Small intestine (tissue), 7 donors: ENCODE results near the gene GATA1. TPM values are rescaled to one million over a fixed set of nuclear protein-coding genes. Genes with fewer than 3 reads are reported as not detected.

ENCODE experiments used
- DNase-seq, 2 donors: peaks; one replicate each; pipeline versions ENCODE4 v3.0.0 to v3.0.0-alpha.2; 2013
- FAIRE-seq: peaks from 2 replicates; lab custom pipeline; 2012; peaks lifted over from hg19 to GRCh38; lab: Jason Lieb, UNC
- H3K27ac ChIP-seq, 3 donors: one replicate each; pipeline ENCODE4 v1.5.1; 2013; ENCODE audit warnings: low read length in 2 of 3, mild to moderate bottlenecking in 2 of 3, control low read depth in 1 of 3, inconsistent platforms in 1 of 3, low read depth in 1 of 3, moderate library complexity in 1 of 3
- H3K27me3 ChIP-seq, 3 donors: one replicate each; pipeline ENCODE4 v1.6.1; 2013; ENCODE audit warnings: low read length in 3 of 3, inconsistent platforms in 1 of 3; ENCODE audit not compliant: control insufficient read depth in 3 of 3, insufficient read depth in 3 of 3
- H3K36me3 ChIP-seq, 3 donors: one replicate each; pipeline ENCODE4 v1.6.1; 2013; ENCODE audit warnings: low read length in 3 of 3, inconsistent platforms in 1 of 3, low read depth in 1 of 3, mild to moderate bottlenecking in 1 of 3, moderate library complexity in 1 of 3; ENCODE audit not compliant: control insufficient read depth in 3 of 3, insufficient read depth in 2 of 3
- H3K4me1 ChIP-seq, 3 donors: one replicate each; pipeline ENCODE4 v1.6.1; 2013; ENCODE audit warnings: low read length in 2 of 3, inconsistent platforms in 1 of 3, low read depth in 1 of 3, mild to moderate bottlenecking in 1 of 3, moderate library complexity in 1 of 3; ENCODE audit not compliant: control insufficient read depth in 3 of 3, insufficient read depth in 2 of 3
- H3K4me3 ChIP-seq, 3 donors: one replicate each; pipeline ENCODE4 v1.5.1; 2013; ENCODE audit warnings: low read length in 3 of 3, control low read depth in 1 of 3, inconsistent platforms in 1 of 3, low read depth in 1 of 3, mild to moderate bottlenecking in 1 of 3, moderate library complexity in 1 of 3
- H3K9me3 ChIP-seq, 2 donors: one replicate each; pipeline ENCODE4 v1.6.1; 2013; ENCODE audit warnings: low read depth in 1 of 2, low read length in 1 of 2; ENCODE audit not compliant: control insufficient read depth in 2 of 2, insufficient read depth in 1 of 2
- WGBS, 3 donors: extraction: QIAGEN DNeasy Blood & Tissue Kit; methylation state at CpG; one replicate each; pipeline ENCODE4 v1.1.7; 2013; 5-methylcytosine and 5-hydroxymethylcytosine counted together
- polyA plus RNA-seq, 4 donors: library from polyadenylated mRNA; stranded (reverse) in 3 of 4; unstranded in 1 of 4; fragments of 200-250 nt in 3 of 4; fragments of 120-200 nt in 1 of 4; gene quantifications; one replicate each; pipeline versions ENCODE4 v1.2.1 to v1.2.3, GENCODE V29; 2013
- donor health status: healthy with polysubstance abuse.
- donor health status: control.
- donor health status: control.
- donor health status: Bipolar disorder and iron deficiency.
- donor health status: healthy.

GATA1 gene
- polyA plus RNA-seq, 4 donors, result 0.09 to 0.32 TPM; not detected in 2

DNA sequence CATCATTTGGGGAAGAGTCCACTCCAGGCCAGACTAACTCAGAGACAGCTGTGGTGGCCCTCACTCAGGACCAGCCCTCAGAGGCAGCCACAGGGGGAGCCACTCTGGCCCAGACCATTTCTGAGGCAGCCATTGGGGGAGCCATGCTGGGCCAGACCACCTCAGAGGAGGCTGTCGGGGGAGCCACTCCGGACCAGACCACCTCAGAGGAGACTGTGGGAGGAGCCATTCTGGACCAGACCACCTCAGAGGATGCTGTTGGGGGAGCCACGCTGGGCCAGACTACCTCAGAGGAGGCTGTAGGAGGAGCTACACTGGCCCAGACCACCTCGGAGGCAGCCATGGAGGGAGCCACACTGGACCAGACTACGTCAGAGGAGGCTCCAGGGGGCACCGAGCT is 36.7 kb downstream of the GATA1 start:
- no peak overlapping the region for H3K27ac ChIP-seq
- no peak overlapping the region for H3K4me3 ChIP-seq
- DNase-seq, result no peak
- WGBS, 3 donors, result 81 to 86% (median 83%) methylated on average over 5 to 6 of the region's 6 CpGs
- no peak for FAIRE-seq
- no peaks in the 10 kb centered on the region for H3K4me1 ChIP-seq
- H3K9me3 ChIP-seq, result peaks cover 0 to 5% of the 10 kb centered on the region in 2 donors
- peaks cover 0 to 18% (median 2%) of the 10 kb centered on the region in 3 donors for H3K27me3 ChIP-seq
- peaks cover 0 to 55% (median 2%) of the 10 kb centered on the region in 3 donors for H3K36me3 ChIP-seq

- DNase-seq (no peak), FAIRE-seq (no peak)
- WGBS, 3 donors, result 88 to 100% (median 92%) methylated on average over 5 to 8 of the region's 8 CpGs
- Histone ChIP-seq H3K36me3 (peaks cover 0 to 45% (median 2%) of the 10 kb centered on the region in 3 donors), H3K27me3 (peaks cover 0 to 18% (median 2%) of the 10 kb centered on the region in 3 donors), H3K4me1 (no peaks in the 10 kb centered on the region), H3K4me3 (no peak overlapping the region), H3K27ac (no peak overlapping the region), H3K9me3 (peaks cover 0 to 5% of the 10 kb centered on the region in 2 donors)
These were observed 37.7 kb downstream of the GATA1 start for GRCh38 chrX:48824066-48824465.

DNA sequence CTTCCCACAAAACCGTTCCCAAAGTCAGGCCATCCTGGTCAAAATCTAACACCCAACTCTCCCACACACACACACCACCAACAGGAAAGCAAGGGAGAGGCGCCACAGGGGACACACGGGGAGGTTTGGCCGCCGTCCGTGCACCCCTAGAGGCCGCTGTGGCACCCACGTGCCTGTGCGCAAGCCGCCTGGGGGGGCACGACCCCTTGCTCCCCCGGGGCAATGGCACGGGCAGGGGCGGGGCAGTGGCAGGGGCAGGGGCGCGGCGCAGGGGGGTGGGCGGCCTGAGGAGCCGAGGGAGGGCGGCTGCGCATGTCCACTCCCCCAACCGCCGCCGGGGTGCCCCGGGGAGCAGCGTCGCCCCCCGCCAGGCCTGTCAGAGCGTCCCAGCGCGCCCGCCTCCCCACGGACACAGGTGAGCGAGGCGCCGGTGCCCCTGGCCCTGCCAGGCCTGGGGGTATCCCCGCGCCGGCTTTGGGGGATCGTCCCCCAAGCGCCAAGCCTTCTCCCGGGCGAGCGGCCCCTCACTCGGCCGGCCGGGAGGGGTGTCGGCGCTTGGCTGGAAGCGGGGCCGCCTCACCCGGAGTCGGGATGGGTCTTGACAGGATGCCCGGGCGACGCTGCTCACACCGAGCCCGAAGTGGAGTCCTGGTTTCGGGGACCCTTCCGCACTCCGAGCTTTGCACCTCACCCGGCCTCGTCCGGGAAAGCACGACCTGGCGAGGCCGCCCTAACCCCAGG is 39.9 kb downstream of the GATA1 start, which contains the start of gene ERAS:
ERAS (plus strand) TSS at position 379 of the 741 bp plus-strand sequence. CDS start 2,611 bp downstream, outside the sequence.
- DNase-seq (no peak), FAIRE-seq (no peak)
- Histone ChIP-seq H3K4me1 (no peaks in the 10 kb centered on the region), H3K4me3 (no peak within 1 kb of the TSS), H3K27me3 (peaks cover 0 to 22% (median 2%) of the 10 kb centered on the region in 3 donors), H3K36me3 (peaks cover 0 to 38% (median 2%) of the 10 kb centered on the region in 3 donors), H3K27ac (no peak within 1 kb of the TSS), H3K9me3 (peaks cover 0 to 5% of the 10 kb centered on the region in 2 donors)
- 42 to 83% (median 73%) methylated on average over 12 to 67 of the region's 67 CpGs for WGBS, 3 donors

- DNase-seq (no peak), FAIRE-seq (no peak)
- Histone ChIP-seq H3K4me3 (no peak overlapping the region), H3K9me3 (peaks cover 0 to 5% of the 10 kb centered on the region in 2 donors), H3K36me3 (peaks cover 0 to 35% (median 2%) of the 10 kb centered on the region in 3 donors), H3K4me1 (no peaks in the 10 kb centered on the region), H3K27me3 (peaks cover 4 to 26% (median 4%) of the 10 kb centered on the region in 3 donors), H3K27ac (no peak overlapping the region)
- WGBS, 3 donors, result 27 to 80% (median 80%) methylated on average over 24 to 73 of the region's 73 CpGs
These were observed 40.7 kb downstream of the GATA1 start for GRCh38 chrX:48826876-48827653.

DNA sequence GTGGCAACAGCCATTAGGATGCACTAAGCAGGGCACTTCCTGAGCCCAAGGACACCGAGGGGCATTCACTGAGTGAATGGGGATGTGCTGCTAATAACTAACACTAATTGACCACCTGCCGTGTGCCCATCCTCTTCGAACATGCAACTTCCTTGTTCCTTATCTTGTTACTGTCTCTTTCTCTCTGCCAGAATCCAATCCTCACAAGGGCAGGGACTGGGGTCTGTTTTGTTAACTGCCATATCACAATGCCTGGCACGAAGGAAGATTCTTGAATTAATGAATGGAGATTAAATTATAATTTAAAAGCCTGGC is 41.2 kb downstream of the GATA1 start:
- Histone ChIP-seq H3K27ac (no peak overlapping the region), H3K4me1 (no peaks in the 10 kb centered on the region), H3K36me3 (peaks cover 0 to 32% (median 2%) of the 10 kb centered on the region in 3 donors), H3K9me3 (peaks cover 0 to 5% of the 10 kb centered on the region in 2 donors), H3K4me3 (no peak overlapping the region), H3K27me3 (peaks cover 4 to 29% (median 4%) of the 10 kb centered on the region in 3 donors)
- DNase-seq (no peak), FAIRE-seq (no peak)
- WGBS, 3 donors, result 44 to 71% (median 52%) methylated on average over 4 of the region's 4 CpGs

- H3K9me3 ChIP-seq, result peaks cover 0 to 5% of the 10 kb centered on the region in 2 donors
- WGBS, 3 donors, result 84 to 91% (median 87%) methylated on average over 22 to 24 of the region's 24 CpGs
- H3K4me1 ChIP-seq, result no peaks in the 10 kb centered on the region
- FAIRE-seq (no peak), DNase-seq (no peak)
- H3K36me3 ChIP-seq, result peaks cover 0 to 16% (median 2%) of the 10 kb centered on the region in 3 donors
- H3K27ac ChIP-seq, result no peak overlapping the region
- H3K27me3 ChIP-seq, result peaks cover 4 to 33% (median 7%) of the 10 kb centered on the region in 3 donors
- no peak overlapping the region for H3K4me3 ChIP-seq
These were observed 42.8 kb downstream of the GATA1 start for GRCh38 chrX:48829016-48829735.

- H3K4me3 ChIP-seq, result no peak overlapping the region
- FAIRE-seq (no peak), DNase-seq (no peak)
- no peak overlapping the region for H3K27ac ChIP-seq
- 22 to 60% (median 49%) methylated on average over 24 to 58 of the region's 58 CpGs for WGBS, 3 donors
- H3K27me3 ChIP-seq, result peaks cover 4 to 32% (median 8%) of the 10 kb centered on the region in 3 donors
- H3K36me3 ChIP-seq, result no peaks in the 10 kb centered on the region
- H3K4me1 ChIP-seq, result no peaks in the 10 kb centered on the region
- no peaks in the 10 kb centered on the region for H3K9me3 ChIP-seq
These were observed 44.9 kb downstream of the GATA1 start for GRCh38 chrX:48831136-48831908.
